GM20000 (cell line): ENCODE measurements around the gene ZPR1.

Experiments
- DNase-seq: peaks from one replicate; pipeline ENCODE4 v3.0.0; 2012; ENCODE audit warnings: low spot score
- TF ChIP-seq, protein P1 (sequence below): IDR thresholded peaks from 2 replicates; pipeline ENCODE4 v1.5.1; 2012; ENCODE audit warnings: mild to moderate bottlenecking, control low read depth; ENCODE audit errors: extremely low read depth, missing control alignments

ZPR1 gene

DNA sequence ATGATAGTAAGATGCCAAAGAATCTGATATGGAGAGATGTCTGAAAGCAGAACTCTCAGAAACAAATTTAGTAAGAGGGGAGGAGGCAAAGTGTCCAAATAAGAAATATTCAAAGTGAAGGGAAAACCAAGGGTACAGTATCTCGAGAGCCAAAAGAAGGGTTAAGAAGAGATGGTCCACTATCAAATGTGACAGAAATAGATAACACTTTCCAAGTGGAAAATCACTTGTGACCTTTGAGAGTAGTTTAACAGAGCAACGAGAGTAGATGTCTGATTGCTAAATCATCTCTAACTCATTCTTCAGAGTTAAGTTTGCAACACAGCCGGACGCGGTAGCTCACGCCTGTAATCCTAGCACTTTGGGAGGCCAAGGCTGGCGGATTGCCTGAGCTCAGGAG is 10.8 kb downstream of the ZPR1 start:
- TF ChIP-seq, protein P1, sequence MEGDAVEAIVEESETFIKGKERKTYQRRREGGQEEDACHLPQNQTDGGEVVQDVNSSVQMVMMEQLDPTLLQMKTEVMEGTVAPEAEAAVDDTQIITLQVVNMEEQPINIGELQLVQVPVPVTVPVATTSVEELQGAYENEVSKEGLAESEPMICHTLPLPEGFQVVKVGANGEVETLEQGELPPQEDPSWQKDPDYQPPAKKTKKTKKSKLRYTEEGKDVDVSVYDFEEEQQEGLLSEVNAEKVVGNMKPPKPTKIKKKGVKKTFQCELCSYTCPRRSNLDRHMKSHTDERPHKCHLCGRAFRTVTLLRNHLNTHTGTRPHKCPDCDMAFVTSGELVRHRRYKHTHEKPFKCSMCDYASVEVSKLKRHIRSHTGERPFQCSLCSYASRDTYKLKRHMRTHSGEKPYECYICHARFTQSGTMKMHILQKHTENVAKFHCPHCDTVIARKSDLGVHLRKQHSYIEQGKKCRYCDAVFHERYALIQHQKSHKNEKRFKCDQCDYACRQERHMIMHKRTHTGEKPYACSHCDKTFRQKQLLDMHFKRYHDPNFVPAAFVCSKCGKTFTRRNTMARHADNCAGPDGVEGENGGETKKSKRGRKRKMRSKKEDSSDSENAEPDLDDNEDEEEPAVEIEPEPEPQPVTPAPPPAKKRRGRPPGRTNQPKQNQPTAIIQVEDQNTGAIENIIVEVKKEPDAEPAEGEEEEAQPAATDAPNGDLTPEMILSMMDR: no peak
- no peak for DNase-seq

DNA sequence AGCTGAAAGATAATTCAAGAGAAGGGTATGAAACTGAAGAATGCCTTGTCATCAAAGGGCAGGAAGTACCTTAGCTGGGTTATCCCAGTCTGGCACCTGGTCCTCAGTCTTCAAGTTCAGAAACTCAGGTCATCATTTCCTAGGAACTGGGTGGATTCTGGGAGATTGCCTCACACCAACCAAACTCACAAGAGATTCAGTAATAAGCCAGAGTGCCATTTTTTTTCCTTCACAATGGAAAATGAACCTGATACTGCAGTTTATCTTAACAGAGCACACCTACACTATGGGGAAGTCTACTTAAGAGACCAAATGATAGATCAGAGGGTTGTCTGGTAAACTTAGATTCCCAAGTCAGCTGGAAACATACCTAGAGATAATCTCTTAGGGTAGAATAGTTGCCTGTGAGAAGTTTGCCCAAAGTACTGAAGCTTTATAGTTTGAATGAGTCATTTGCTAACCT is 11.3 kb downstream of the ZPR1 start:
- TF ChIP-seq, protein P1: no peak
- DNase-seq: no peak

DNA sequence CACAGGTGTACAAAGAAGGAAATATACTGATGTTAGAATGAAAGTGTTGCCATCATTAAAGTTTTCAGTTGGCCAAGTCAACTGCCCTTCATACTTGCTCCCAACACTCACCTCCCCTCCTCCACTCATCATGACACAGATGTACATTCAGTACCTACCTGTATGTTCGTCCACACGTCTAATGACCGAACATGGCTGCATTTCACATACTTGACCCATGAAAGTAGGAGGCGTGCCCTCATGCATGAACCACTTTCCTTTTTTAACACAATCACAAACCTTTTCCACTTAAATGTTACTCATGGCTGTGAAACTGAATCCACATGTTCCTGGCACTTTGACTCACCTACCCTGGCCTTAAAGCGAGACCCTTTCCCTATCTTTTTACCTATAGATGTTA is 11.8 kb downstream of the ZPR1 start:
- TF ChIP-seq, protein P1: no peak
- DNase-seq: no peak

DNA sequence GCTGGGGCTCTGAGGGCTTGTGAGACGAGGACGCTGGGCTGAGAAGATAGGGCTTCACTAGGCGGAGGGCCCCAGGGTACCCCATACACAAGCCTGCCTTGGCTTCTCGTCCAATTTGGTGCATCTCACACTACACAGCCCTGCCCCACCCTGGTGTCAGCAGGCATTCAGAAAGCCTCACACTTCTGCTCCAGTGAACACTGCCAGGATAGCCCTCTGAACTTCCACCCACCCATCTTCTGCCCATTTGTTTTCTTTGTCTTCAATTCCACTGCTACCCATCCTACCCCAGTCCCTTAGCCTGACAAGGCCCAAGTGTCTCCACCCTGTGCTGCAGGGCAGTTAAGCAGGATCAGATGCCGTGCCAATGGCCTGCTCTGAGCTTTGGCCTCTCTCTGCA is 13.2 kb downstream of the ZPR1 start:
- no peak for DNase-seq
- TF ChIP-seq, protein P1: no peak

DNA sequence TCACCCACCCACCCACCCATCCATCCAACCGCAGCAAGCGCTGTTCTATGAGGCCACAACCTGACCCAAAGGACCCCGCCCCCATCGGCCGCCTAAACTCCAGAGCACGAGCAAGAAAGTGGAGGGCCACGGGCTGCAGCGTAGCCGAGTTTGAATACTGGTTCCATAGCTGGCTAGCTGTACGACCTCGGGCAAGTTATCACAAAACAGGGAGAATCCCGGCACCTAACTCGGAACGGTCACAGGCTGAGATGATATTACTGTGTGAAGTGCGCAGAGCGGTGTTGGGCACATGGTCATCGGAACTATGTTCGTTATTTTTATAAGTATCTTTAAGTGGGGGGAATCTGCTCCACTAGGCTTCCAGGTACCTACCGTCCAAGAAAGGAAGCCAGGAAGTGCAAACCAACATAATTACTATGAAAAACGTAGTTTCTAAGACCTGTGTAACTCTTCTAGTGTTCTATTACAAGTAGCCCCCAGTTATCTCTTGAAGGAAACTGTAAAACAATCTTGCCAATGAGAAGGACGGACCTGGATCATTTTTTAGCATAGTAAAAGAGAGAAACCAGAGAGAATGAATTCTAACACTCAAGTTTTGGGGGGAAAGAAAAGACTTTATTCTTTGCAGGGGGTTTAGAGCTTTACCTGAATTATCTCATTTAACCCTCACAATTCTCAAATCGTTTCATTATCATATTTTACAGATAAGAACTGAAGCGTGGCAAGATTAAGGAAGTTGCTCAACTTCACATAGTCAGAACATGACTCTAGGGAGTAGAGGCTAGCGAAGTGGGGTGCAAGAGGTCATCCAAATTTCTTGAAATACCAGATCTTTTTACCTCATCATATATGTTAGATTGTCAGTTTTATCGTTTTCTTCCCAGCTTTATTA is 14.4 kb downstream of the ZPR1 start:
- DNase-seq: peak; percentile 43
- TF ChIP-seq, protein P1: no peak

DNA sequence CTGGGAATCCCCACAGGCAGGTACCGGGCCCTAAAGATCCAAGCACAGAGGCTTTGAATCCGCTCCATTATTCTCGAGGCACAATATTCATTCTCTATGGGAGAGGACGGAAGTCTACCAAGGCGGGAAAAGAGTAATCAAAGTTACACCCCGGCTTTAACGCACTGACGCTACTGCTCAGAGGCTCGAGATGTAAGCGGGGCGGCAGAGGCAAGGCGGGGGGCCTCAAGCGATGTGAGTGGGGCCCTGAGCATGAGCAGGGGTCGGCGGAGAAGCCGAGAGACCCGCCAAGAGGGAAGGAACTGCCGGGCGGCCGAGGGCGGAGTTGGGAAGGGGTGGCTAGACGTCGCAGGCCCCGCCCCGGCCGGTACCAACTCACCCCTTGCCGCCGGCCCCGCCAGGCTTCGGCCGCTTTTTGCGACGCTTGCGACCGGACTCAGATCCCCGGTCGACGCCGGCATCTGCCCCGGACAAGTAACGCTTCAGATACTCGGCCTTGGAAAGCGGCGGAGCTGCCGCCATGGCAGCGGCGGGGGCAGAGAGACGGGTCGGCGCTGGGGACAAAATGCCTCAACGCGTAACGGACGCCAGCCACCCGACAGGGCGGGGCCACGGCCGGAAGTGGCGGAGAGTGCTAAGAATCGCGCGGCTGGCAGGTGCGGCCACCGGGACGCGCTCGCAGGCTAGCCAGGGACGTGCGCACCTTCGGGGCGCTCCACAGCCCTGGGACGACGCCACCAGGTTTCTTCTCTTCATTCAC is 15.2 kb downstream of the ZPR1 start, which contains the start of gene BUD13:
Gene BUD13 (minus strand): TSS at position 545 of the 760 bp plus-strand sequence. CDS start 23 bp downstream, at position 522.
- peak; percentile 94 for DNase-seq
- TF ChIP-seq, protein P1: no peak

DNA sequence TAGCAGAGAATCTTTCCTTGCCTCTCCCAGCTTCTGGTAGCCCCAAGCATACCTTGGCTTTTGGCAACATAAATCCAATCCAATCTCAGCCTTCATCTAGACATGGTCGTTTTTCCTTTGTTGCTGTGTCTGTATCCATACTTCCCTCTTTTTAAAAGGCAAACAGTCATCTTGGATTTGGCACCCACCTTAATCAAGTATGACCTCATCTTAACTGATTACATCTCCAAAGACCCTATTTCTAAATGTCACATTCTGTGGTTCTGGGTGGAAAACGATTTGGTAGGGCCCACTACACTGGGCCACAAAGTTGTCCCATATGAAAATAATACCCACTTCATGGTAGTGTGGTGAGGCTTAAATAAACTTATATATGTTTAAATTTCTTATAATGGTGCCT is 15.9 kb downstream of the ZPR1 start:
- TF ChIP-seq, protein P1: no peak
- DNase-seq: no peak
